ENCODE data around the gene SLC48A1.

Gene SLC48A1

DNA sequence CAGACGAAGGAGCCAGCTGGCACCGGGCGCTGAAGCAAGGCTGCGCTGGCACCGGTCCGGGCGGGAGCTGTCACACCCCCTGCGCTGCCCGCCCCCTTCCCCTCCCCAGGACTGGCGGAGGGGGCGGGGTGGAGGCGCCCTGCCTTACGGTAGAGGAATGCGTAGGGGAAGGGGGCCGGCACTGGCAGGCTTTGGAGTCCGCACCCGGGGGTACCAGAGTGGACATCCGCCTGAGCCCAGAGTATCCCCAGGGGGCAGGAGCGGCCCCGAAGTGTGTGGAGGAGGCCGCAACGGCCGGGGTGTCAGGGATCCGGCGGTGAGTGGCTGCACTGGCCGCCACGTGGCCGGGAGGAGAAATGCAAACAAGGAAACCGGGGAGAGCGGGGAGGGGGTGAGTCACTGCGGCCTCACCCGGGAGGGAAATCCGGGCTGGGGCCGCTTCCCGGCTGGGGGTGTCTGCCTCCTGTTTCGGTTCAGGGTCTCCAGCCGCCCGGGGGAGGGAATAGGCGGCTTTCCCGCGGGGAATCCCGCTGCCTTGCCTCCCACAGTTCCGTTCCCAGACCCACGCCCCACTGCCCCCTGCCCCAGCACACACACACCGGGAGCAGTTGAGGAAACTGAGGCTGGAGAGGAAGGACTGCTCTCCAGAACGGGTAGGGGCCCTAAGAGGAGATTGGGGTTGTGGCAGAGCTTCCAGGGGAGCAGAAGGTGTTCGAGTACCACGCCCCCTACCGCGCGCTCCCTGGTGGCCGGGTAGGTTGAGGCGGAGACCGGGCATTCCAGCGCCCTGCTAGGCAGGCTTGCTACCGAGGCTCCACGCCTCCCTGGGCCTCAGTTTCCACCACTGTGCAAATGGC lies 14.0 kb upstream of the SLC48A1 start, which contains the start of gene RAPGEF3:
Gene RAPGEF3, minus strand, starts transcription at position 47 of the 857 bp plus-strand sequence. CDS start 324 bp downstream, outside the sequence.
- Mint-ChIP-seq H3K4me3 (peak within 1 kb of the TSS; percentile 67), H3K27ac (no peak within 1 kb of the TSS), H3K36me3 (ENCODE audit: low read depth) (no peaks in the 10 kb centered on the region), H3K4me1 (ENCODE audit: low read depth) (peaks cover 37% of the 10 kb centered on the region), H3K27me3 (ENCODE audit: low read depth) (no peaks in the 10 kb centered on the region), H3K9me3 (no peaks in the 10 kb centered on the region)

DNA sequence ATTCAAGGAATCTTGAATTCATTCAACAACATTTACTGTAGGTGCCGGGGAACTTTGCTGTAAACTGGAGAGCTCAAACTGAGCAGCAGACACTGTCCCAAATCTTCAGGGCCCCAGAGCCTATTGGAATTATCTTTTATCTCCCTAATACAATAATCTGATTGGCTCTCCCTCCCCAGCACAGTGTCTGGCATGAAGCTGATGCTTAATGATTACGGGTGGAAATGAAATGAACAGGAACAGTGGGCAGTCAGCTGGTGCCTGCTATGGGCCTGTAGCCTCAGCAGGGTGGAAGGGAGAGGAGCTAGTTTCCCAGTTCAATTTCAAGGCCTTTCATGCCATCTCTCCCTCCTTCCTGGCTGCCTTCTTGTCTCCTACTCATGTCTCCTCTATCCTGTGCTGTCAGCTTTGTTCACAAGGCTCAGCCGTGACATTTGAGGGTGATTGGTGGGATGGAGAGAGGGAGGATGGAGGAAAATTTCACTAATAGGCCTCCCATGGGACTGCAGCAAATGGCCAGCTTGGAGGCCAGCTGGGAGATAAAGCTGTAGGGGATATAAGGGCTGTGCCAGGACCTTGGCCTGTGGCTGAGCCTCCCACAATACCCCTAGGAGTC lies 10.1 kb upstream of the SLC48A1 start:
- Mint-ChIP-seq H3K4me3 (no peak overlapping the region), H3K4me1 (ENCODE audit: low read depth) (peaks cover 6% of the 10 kb centered on the region), H3K27me3 (ENCODE audit: low read depth) (peaks cover 10% of the 10 kb centered on the region), H3K36me3 (ENCODE audit: low read depth) (no peaks in the 10 kb centered on the region), H3K9me3 (no peaks in the 10 kb centered on the region), H3K27ac (no peak overlapping the region)

DNA sequence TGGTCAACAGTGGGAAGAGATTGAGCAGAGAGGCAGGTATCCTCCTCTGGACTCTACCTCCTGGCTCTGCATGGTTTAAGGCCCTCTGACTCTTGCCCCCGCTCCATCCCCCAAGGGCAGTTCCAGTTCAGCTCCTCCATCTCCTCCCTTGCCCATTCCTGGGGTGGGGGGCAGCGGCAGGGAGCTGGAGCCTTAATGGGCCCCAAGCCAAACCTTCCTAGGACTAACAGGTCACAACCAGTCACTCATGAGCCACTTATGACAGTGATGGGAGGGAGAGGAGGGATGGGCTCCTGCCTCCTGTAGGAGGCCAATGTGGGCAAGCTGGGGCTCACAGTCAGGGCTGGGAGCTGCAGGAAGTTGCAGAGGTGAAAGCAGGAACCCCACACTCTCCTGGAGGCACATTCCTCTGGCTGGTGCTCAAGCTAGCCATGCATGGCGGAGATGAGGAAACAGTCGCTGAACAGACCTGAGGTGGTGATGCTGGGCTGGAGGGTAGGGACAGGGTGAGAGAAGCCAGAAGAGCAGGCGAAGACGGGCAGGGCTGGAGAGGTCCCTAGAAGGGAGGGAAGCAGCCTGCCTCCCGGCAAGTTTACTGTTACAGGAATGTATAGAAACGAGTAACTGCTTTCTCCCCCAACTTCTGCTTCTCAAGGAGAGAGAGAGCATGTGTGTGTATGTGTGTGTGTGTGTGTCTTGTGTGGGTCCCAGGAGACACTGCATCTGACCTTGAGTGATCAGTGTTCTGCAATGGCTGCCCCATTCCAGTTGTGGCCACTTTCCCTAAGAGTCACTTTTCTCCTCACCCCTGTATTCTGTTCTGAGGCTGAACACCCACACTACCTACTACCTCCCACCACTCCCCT lies 9.3 kb upstream of the SLC48A1 start:
- no peak overlapping the region for H3K27ac Mint-ChIP-seq
- peaks cover 10% of the 10 kb centered on the region for H3K27me3 Mint-ChIP-seq (ENCODE audit: low read depth)
- H3K9me3 Mint-ChIP-seq, result no peaks in the 10 kb centered on the region
- H3K4me1 Mint-ChIP-seq (ENCODE audit: low read depth), result peaks cover 3% of the 10 kb centered on the region
- no peaks in the 10 kb centered on the region for H3K36me3 Mint-ChIP-seq (ENCODE audit: low read depth)
- H3K4me3 Mint-ChIP-seq, result no peak overlapping the region

DNA sequence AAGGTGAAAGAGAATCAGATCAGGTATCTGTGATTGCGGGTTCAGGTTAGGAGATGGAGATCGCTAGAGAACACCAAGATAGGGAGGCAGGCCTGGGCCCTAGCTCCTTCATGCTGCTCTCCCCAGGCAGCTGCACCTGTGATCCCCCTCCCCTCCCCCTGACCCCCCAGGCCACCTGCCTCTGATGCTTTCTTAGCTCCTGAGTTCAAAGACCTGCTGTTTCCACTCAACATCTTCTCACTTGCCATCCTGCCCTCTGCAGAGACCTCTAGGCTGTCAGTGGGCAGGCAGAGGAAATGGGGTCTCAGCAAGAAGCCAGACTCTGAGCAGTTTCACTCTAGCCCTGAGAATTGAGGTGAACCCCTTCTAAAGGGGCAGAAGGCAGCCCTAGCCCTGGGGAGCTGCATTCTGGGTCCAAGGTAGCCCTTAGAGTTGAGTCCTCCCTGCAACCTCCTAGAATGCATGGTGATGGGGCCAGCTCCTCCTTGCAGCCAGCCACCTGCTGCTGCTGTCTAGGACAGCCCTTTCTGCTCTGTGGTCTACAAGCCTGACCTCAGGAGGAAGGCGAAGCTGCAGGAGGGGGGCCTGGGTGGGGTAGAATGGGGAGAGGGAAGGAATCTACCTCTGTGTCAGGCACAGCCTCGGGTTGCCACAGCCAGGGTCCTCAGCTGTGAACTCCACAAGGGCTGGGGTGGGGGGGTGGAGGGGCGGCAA lies 6.4 kb upstream of the SLC48A1 start:
- H3K4me3 Mint-ChIP-seq, result no peak overlapping the region
- H3K4me1 Mint-ChIP-seq (ENCODE audit: low read depth), result peaks cover 3% of the 10 kb centered on the region
- H3K36me3 Mint-ChIP-seq (ENCODE audit: low read depth), result no peaks in the 10 kb centered on the region
- no peak overlapping the region for H3K27ac Mint-ChIP-seq
- no peaks in the 10 kb centered on the region for H3K9me3 Mint-ChIP-seq
- peaks cover 10% of the 10 kb centered on the region for H3K27me3 Mint-ChIP-seq (ENCODE audit: low read depth)

DNA sequence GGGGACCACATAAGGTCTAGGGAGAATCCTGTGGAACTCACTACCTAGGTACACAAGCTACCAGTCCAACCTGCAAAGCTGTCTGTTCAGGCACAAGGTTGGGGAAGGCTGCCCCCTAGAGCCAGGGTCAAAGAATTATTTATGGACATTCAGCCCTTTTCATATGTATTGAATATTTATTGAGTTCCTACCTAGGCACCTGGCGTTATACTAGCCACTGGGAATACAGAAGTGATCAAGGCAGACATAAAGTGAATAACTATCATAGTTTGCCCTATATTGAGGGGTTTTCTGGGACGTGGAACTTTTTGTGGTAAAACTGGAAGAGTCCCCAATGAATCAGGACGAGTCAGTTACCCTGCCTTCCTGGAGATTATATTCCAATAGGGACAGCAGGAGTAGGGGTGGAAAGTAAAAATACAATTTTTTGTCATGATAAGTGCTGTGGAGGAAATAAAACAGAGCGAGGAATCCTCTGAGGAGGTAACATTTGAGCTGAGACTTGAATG lies 5.8 kb upstream of the SLC48A1 start:
- Mint-ChIP-seq H3K36me3 (ENCODE audit: low read depth) (no peaks in the 10 kb centered on the region), H3K27ac (no peak overlapping the region), H3K9me3 (no peaks in the 10 kb centered on the region), H3K27me3 (ENCODE audit: low read depth) (peaks cover 14% of the 10 kb centered on the region), H3K4me3 (no peak overlapping the region), H3K4me1 (ENCODE audit: low read depth) (peaks cover 5% of the 10 kb centered on the region)

DNA sequence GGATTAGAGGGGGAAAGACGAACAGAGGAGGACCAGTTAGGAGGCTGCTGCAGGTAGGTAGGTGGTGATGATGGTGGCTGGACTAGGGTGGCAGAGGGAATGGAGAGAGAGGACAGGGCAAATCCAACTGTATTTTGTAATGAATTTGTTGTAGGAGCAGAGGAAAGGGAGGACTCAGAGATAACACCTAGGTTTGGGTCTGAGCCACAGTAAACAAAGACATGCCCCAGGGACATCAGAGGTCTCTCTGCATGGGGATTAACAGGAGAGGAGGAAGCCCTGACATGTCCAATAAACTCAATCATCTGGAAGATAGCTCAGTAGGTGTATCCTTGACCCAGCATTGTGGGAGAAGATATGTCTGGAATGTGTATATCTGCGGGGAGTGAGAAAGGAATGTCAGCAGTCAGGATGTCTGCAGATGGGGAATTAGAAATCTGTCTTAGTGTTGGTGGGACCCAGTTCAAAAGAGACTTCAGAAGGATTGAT lies 4.7 kb upstream of the SLC48A1 start:
- Mint-ChIP-seq H3K27me3 (ENCODE audit: low read depth) (peaks cover 18% of the 10 kb centered on the region), H3K36me3 (ENCODE audit: low read depth) (no peaks in the 10 kb centered on the region), H3K4me1 (ENCODE audit: low read depth) (peaks cover 8% of the 10 kb centered on the region), H3K9me3 (no peaks in the 10 kb centered on the region), H3K27ac (no peak overlapping the region), H3K4me3 (no peak overlapping the region)

DNA sequence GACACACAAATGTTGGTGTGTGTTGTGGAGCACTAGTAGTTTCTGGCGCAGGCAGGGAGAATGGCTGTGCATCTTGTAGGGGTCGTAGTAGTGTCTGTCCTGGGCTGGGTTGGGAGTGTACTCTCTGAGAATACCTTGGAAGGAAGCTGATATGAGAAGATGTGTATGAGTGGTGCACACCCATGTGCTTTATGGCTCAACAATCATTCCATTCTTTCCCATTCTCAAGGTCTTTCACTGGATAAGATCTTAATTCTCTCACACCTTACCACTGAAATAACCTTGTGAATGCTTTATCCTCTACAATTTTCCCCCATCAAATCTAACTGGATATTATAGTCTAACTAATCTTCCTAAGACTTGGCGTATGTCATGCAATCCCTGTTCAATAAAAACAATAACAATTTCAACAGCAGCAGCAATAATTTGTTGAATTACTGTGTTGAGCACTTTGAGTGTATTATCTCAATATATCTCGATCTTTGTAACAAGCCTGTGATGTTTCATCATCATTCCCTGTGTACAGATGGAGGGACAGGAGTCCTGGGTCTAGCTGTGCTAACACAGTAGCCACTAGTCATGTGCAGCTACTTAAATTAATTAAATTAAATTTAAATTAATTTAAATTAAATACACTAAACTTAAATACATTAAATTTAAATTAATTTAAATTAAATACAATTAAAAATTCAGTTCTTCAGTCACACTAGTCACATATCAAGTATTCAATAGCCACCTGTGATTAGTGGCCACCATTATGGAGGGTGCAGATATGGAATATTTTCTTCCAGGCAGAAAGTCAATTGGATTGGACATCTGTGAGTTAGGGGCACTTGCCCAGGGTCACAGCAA lies 3.6 kb upstream of the SLC48A1 start:
- Mint-ChIP-seq H3K4me3 (no peak overlapping the region), H3K27me3 (ENCODE audit: low read depth) (peaks cover 18% of the 10 kb centered on the region), H3K27ac (no peak overlapping the region), H3K9me3 (no peaks in the 10 kb centered on the region), H3K36me3 (ENCODE audit: low read depth) (no peaks in the 10 kb centered on the region), H3K4me1 (ENCODE audit: low read depth) (peaks cover 16% of the 10 kb centered on the region)

DNA sequence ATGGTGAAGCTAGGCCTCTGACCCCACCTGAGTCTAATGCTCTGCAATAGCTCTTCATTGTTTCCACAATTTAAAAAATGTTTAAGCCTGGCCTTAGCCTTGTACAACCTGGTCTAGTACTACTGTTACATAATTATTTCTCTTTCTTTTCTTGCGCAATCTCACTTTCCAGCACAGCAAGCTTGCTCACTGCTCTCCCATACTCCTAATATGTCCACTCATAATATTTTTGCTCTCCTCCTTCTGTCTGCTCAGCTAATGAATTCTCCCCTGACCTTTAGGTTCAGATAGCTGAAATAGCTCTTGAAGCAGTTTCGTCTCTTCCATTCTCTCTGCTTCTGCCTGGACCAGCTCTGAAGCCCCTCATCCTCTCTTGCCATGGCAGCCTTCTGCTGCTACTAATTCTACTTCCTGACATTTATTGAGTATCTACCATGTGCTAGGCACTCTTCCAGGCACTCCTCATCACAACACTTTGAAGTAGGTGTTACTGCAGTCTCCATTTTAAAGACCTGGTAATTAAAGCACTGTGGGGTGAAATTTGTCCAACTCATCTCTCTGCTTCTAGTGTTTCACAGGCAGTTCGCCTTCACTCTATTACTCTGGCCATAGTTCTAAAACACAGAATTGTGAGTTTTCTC lies 2.8 kb upstream of the SLC48A1 start:
- Mint-ChIP-seq H3K4me1 (ENCODE audit: low read depth) (peaks cover 19% of the 10 kb centered on the region), H3K36me3 (ENCODE audit: low read depth) (no peaks in the 10 kb centered on the region), H3K9me3 (no peaks in the 10 kb centered on the region), H3K27ac (no peak overlapping the region), H3K4me3 (no peak overlapping the region), H3K27me3 (ENCODE audit: low read depth) (peaks cover 18% of the 10 kb centered on the region)

DNA sequence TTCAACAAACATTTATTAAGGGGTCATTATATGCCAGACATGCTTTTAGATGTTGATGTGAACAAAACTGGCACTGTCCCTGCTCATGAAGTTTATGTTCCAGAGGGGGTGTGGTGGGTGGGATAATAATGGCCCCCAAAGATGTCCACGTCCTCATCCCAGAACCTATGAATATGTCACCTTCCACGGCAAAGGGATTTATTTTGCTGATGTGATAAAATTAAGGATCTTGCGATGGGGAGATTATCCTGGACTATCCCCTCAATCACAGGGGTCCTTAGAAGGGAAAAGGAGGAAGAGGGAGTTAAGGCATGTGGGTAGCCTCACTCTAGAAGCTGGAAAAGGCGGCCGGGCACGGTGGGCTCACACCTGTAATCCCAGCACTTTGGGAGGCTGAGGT lies 1.7 kb upstream of the SLC48A1 start:
- H3K27ac Mint-ChIP-seq, result no peak overlapping the region
- peaks cover 28% of the 10 kb centered on the region for H3K4me1 Mint-ChIP-seq (ENCODE audit: low read depth)
- peaks cover 13% of the 10 kb centered on the region for H3K27me3 Mint-ChIP-seq (ENCODE audit: low read depth)
- no peaks in the 10 kb centered on the region for H3K9me3 Mint-ChIP-seq
- H3K36me3 Mint-ChIP-seq (ENCODE audit: low read depth), result no peaks in the 10 kb centered on the region
- H3K4me3 Mint-ChIP-seq, result peak overlapping the region; percentile 14

DNA sequence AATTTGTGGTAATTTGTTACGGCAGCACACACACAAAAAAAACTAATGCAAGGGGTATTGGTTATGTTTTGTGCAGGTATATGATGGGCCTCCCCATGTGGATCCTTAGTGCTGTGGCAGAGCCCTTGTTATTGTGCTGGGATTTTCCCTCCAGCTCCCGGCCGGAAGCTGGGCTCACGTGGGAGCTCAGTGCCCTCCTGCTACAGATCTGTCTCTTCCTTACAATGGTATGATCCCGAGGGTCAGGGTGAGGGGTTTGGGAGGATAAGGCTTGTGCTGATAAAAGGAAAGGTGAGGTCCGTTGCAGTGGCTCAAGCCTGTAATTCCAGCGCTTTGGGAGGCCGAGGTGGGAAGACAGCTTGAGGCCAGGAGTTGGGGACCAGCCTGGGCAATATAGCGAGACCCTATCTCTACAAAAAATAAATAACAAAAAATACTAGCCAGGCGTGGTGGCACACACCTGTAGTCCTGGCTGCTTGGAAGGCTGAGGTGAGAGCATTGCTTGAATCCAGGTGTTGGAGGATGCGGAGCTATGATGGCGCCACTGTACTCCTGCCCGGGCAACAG lies 861 bp upstream of the SLC48A1 start:
- Mint-ChIP-seq H3K27ac (peak overlapping the region; percentile 78), H3K27me3 (ENCODE audit: low read depth) (peaks cover 13% of the 10 kb centered on the region), H3K36me3 (ENCODE audit: low read depth) (no peaks in the 10 kb centered on the region), H3K9me3 (no peaks in the 10 kb centered on the region), H3K4me1 (ENCODE audit: low read depth) (peaks cover 34% of the 10 kb centered on the region), H3K4me3 (peak overlapping the region; percentile 78)

DNA sequence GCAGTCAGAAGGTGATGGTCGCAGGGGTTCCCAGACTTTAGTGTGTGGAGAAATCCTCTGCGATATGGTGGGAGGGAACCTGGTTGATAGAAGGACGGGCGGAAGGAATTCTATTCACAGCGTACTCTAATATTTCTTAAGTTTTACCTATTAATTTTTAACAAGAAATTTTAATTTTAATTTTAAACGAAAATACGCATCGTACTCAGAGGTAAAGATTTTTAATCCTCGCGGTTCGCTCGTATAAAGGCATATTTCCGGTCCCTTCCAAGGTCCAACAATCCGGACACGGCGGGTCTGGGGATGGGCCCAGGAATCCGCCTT lies 338 bp upstream of the SLC48A1 start:
- no peaks in the 10 kb centered on the region for H3K9me3 Mint-ChIP-seq
- H3K4me1 Mint-ChIP-seq (ENCODE audit: low read depth), result peaks cover 37% of the 10 kb centered on the region
- H3K27me3 Mint-ChIP-seq (ENCODE audit: low read depth), result peaks cover 8% of the 10 kb centered on the region
- peak overlapping the region; percentile 78 for H3K27ac Mint-ChIP-seq
- peak overlapping the region; percentile 78 for H3K4me3 Mint-ChIP-seq
- H3K36me3 Mint-ChIP-seq (ENCODE audit: low read depth), result no peaks in the 10 kb centered on the region

DNA sequence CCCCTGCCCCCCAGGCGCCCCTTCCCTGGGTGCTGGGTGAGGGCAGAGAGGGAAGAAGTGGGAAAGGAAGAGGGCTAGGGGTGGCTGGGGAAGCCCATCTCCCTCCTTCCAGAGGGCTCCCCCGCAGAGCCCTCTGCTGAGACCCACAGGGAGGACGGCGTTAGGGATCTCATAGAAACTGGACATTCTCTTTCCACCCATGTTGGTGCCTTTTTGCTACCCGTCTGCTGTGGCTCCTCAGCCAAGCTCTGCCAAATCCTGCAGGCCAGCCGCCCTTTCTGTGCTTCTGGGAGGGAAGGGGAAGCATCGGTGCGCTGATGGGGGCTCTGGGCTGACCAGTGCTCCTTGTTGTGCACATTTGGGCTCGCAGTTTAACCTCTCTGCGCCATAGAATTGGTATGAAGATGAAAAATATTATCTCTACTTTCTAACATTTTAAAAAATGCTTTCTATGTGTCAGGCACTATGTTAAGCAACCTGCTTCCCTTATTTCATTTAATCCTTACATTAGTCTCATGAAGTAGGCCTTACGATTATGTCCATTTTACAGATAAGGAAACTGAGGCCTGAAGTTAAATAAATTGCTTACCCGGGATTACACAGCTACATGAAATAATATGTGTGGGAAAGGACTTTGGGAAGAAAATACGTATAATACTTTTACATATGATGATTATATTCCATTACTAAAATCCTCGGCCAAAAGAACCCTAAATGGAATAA lies 981 bp downstream of the SLC48A1 start:
- Mint-ChIP-seq H3K36me3 (ENCODE audit: low read depth) (no peaks in the 10 kb centered on the region), H3K4me1 (ENCODE audit: low read depth) (peaks cover 43% of the 10 kb centered on the region), H3K27ac (peak overlapping the region; percentile 65), H3K4me3 (peak overlapping the region; percentile 85), H3K27me3 (ENCODE audit: low read depth) (peaks cover 7% of the 10 kb centered on the region), H3K9me3 (no peaks in the 10 kb centered on the region)
